Mesendoderm (in vitro differentiated cells): Measurements from ENCODE around the gene CDH2.

ENCODE experiments used
- DNase-seq: peaks from one replicate; pipeline ENCODE4 v3.0.0; 2013
- H2AK5ac ChIP-seq: 2 replicates; pipeline ENCODE4 v1.6.1; 2013; ENCODE audit warnings: low read length, inconsistent platforms
- H2BK120ac ChIP-seq: 2 replicates; pipeline ENCODE4 v1.6.1; 2013; ENCODE audit warnings: low read depth, mild to moderate bottlenecking, low read length, moderate library complexity, mixed read lengths
- H2BK15ac ChIP-seq: replicated peaks from 2 replicates; pipeline ENCODE4 v1.6.1; 2013; ENCODE audit warnings: low read depth, mild to moderate bottlenecking, moderate library complexity
- H2BK5ac ChIP-seq: 2 replicates; pipeline ENCODE4 v1.6.1; 2013; ENCODE audit warnings: low read length, inconsistent platforms
- H3K18ac ChIP-seq: 2 replicates; pipeline ENCODE4 v1.6.1; 2013; ENCODE audit warnings: mild to moderate bottlenecking, low read length, mixed read lengths
- H3K23ac ChIP-seq: one replicate; pipeline ENCODE4 v1.6.1; 2013; ENCODE audit warnings: low read length
- H3K27ac ChIP-seq: 2 replicates; pipeline ENCODE4 v1.5.1; 2013; ENCODE audit warnings: low read depth, mild to moderate bottlenecking, inconsistent platforms, low read length, moderate library complexity
- H3K27me3 ChIP-seq: 2 replicates; pipeline ENCODE4 v1.6.1; 2013; ENCODE audit warnings: low read length, control low read depth, mild to moderate bottlenecking, inconsistent platforms; ENCODE audit not compliant: insufficient read depth, poor library complexity
- H3K36me3 ChIP-seq: 2 replicates; pipeline ENCODE4 v1.6.1; 2013; ENCODE audit warnings: low read length, inconsistent platforms; ENCODE audit not compliant: control insufficient read depth, insufficient read depth
- H3K4ac ChIP-seq: one replicate; pipeline ENCODE4 v1.6.1; 2013; ENCODE audit warnings: low read depth, mild to moderate bottlenecking, low read length, moderate library complexity
- H3K4me1 ChIP-seq: 2 replicates; pipeline ENCODE4 v1.6.1; 2013; ENCODE audit warnings: low read depth, low read length, inconsistent platforms; ENCODE audit not compliant: control insufficient read depth
- H3K4me2 ChIP-seq: 2 replicates; pipeline ENCODE4 v1.6.1; 2013; ENCODE audit warnings: low read length
- H3K4me3 ChIP-seq: 2 replicates; pipeline ENCODE4 v1.5.1; 2013; ENCODE audit warnings: mild to moderate bottlenecking, low read length
- H3K56ac ChIP-seq: one replicate; pipeline ENCODE4 v1.6.1; 2013; ENCODE audit warnings: low read length
- H3K79me1 ChIP-seq: 2 replicates; pipeline ENCODE4 v1.6.1; 2013; ENCODE audit warnings: low read length, inconsistent platforms
- H3K79me2 ChIP-seq: 2 replicates; pipeline ENCODE4 v1.6.1; 2013; ENCODE audit warnings: mild to moderate bottlenecking, low read length; ENCODE audit not compliant: control insufficient read depth, insufficient read depth
- H3K9ac ChIP-seq: 2 replicates; pipeline ENCODE4 v1.6.1; 2013; ENCODE audit warnings: low read length, inconsistent platforms
- H4K5ac ChIP-seq: one replicate; pipeline ENCODE4 v1.6.1; 2013; ENCODE audit warnings: low read length
- H4K8ac ChIP-seq: one replicate; pipeline ENCODE4 v1.6.1; 2013; ENCODE audit warnings: low read depth, mild to moderate bottlenecking, control low read depth, low read length, moderate library complexity
- WGBS: extraction: QIAGEN DNeasy Blood & Tissue Kit; methylation state at CpG from one replicate; pipeline ENCODE4 v1.1.7; 2013; ENCODE audit warnings: low lambda C conversion rate, missing lambda C conversion rate; ENCODE audit not compliant: insufficient coverage; ENCODE audit errors: extremely low coverage; 5-methylcytosine and 5-hydroxymethylcytosine counted together

Gene CDH2

DNA sequence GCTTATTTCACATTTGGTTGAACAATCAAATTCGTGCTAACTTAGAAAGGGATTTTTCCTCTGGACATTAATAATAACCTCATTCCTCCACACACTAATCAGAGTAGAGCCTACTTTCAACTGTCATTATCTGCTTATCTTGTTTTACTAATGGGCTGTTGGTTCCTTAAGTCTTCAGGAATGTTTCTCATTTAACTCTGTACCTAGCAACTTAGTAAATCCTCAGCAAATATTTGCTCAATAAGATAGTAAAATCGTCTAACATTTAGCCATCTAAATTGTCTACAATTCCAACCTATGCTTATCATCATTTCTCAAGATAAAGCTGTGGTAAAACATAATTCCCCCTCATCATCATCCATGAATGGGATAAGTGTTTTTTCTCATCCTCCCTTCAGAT lies 98.1 kb downstream of the CDH2 start:
- peak overlapping the region; percentile 36 for H3K9ac ChIP-seq
- H3K56ac ChIP-seq: peak overlapping the region; percentile 66
- H2BK120ac ChIP-seq: no peak overlapping the region
- H3K23ac ChIP-seq: no peak overlapping the region
- H4K8ac ChIP-seq: no peak overlapping the region
- H3K4me2 ChIP-seq: no peak overlapping the region
- H3K18ac ChIP-seq: no peak overlapping the region
- DNase-seq: peak; percentile 87
- no peak overlapping the region for H3K4ac ChIP-seq
- no peak overlapping the region for H2AK5ac ChIP-seq
- peaks cover 5% of the 10 kb centered on the region for H3K79me1 ChIP-seq
- no peak overlapping the region for H3K4me3 ChIP-seq
- no peaks in the 10 kb centered on the region for H3K27me3 ChIP-seq
- H3K4me1 ChIP-seq: peaks cover 24% of the 10 kb centered on the region
- H3K36me3 ChIP-seq: no peaks in the 10 kb centered on the region
- H2BK15ac ChIP-seq: no peak overlapping the region
- peaks cover 7% of the 10 kb centered on the region for H3K79me2 ChIP-seq
- H4K5ac ChIP-seq: no peak overlapping the region
- no peak overlapping the region for H3K27ac ChIP-seq
- WGBS: no CpG with 5 or more reads among the region's 2 CpGs
- H2BK5ac ChIP-seq: no peak overlapping the region

DNA sequence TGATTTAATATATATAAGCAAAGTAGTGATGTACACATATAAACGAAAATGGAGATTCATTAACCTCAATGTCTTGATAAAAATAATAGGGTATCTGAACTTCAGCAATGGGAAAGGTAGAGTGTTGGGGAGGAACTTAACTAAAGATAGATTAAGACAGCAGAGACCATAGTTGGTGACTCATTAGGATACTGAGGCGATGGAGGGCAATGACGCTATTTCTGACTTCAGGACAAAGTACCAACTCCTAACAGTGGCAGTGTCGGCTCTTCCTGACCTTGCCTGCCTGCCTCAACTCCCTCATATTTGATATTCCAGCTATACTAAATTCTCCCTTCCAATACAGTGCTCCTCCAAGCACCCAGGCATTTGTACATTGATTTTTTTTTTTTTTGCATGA lies 98.6 kb downstream of the CDH2 start:
- Histone ChIP-seq H2BK5ac (no peak overlapping the region), H4K5ac (no peak overlapping the region), H3K27ac (peak overlapping the region; percentile 50), H3K36me3 (no peaks in the 10 kb centered on the region), H3K9ac (peak overlapping the region; percentile 36), H3K23ac (no peak overlapping the region), H2BK15ac (no peak overlapping the region), H3K79me2 (peaks cover 5% of the 10 kb centered on the region), H3K56ac (peak overlapping the region; percentile 66), H2AK5ac (peak overlapping the region; percentile 11), H3K27me3 (no peaks in the 10 kb centered on the region), H3K4me1 (peaks cover 26% of the 10 kb centered on the region), H3K4me3 (no peak overlapping the region), H3K79me1 (peaks cover 3% of the 10 kb centered on the region), H2BK120ac (peak overlapping the region; percentile 73), H3K18ac (peak overlapping the region; percentile 82), H3K4ac (no peak overlapping the region), H3K4me2 (no peak overlapping the region), H4K8ac (no peak overlapping the region)
- no peak for DNase-seq
- no CpG with 5 or more reads among the region's 4 CpGs for WGBS

DNA sequence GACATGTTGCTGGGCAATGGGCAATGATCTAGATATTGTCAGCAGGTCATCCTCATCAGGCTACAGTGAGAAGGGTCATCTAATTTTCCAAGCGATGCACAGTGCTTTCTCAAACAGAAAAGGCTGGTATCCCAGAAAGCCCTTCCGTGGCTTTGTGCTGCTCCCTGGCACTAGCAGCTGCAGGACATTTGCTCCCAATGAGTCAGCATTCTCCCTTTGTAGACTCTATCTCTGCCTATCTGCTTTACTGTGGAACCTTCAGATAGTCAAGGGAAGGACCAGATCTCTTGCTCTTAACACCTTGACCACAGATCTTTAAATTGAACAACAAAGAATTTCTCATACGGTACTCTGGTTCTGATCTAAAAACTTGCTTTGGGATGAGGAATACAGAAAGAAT lies 101.4 kb downstream of the CDH2 start:
- no CpG with 5 or more reads among the region's 3 CpGs for WGBS
- H3K27me3 ChIP-seq: no peaks in the 10 kb centered on the region
- peaks cover 12% of the 10 kb centered on the region for H3K79me1 ChIP-seq
- DNase-seq: peak; percentile 91
- peak overlapping the region; percentile 36 for H2BK15ac ChIP-seq
- peak overlapping the region; percentile 65 for H3K27ac ChIP-seq
- peaks cover 14% of the 10 kb centered on the region for H3K79me2 ChIP-seq
- no peak overlapping the region for H3K4me2 ChIP-seq
- H3K23ac ChIP-seq: no peak overlapping the region
- H3K56ac ChIP-seq: peak overlapping the region; percentile 72
- no peak overlapping the region for H4K5ac ChIP-seq
- no peak overlapping the region for H3K4me3 ChIP-seq
- H2BK5ac ChIP-seq: peak overlapping the region; percentile 32
- H2AK5ac ChIP-seq: no peak overlapping the region
- no peak overlapping the region for H3K9ac ChIP-seq
- peak overlapping the region; percentile 97 for H3K18ac ChIP-seq
- H3K4me1 ChIP-seq: peaks cover 31% of the 10 kb centered on the region
- no peak overlapping the region for H2BK120ac ChIP-seq
- H4K8ac ChIP-seq: peak overlapping the region; percentile 87
- H3K36me3 ChIP-seq: no peaks in the 10 kb centered on the region
- H3K4ac ChIP-seq: peak overlapping the region; percentile 91

DNA sequence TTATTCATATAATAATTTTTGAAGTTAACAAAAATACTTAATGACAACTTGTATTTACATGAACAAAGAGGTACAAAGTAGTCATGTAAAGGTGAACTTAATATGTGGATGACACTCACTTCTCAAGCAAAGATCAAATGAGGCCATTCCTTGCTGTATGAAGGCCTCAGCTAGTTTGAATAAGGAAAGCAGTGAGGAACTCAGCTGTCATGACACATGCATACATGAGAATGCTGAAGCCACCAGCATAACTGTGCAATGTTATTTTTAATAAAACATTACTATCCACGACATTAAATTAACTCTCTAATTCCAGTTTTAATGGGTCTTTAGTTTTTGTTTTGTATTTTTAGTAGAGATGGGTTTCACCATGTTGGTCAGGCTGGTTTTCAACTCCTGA lies 102.9 kb downstream of the CDH2 start:
- Histone ChIP-seq H3K9ac (peak overlapping the region; percentile 23), H4K8ac (no peak overlapping the region), H3K79me2 (peaks cover 21% of the 10 kb centered on the region), H3K56ac (peak overlapping the region; percentile 54), H2BK15ac (no peak overlapping the region), H3K4ac (peak overlapping the region; percentile 55), H3K4me1 (peaks cover 32% of the 10 kb centered on the region), H2BK5ac (peak overlapping the region; percentile 87), H3K79me1 (peaks cover 17% of the 10 kb centered on the region), H3K36me3 (no peaks in the 10 kb centered on the region), H3K27me3 (no peaks in the 10 kb centered on the region), H4K5ac (no peak overlapping the region), H2AK5ac (no peak overlapping the region), H3K4me2 (no peak overlapping the region), H3K18ac (peak overlapping the region; percentile 80), H2BK120ac (no peak overlapping the region), H3K27ac (peak overlapping the region; percentile 38), H3K23ac (no peak overlapping the region), H3K4me3 (no peak overlapping the region)
- WGBS: no CpG with 5 or more reads among the region's 1 CpG
- DNase-seq: no peak

DNA sequence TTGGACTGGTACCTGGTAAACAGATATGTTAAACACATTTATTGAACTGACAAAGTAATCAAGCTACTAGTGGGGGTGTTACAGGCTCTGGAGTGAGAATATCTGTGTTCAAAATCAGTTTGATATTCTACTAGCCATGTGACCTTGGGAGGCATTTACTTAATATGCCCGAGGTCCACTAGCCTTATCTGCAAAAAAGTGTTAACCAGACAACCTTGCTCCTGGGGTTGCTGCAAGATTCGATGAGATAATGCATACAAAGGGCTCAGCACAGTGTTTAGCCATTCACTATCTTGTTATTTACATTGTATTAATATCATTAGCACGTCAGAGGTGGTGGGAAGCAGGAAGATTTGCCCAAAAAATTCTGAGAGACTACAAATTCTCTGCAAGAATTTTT lies 103.3 kb downstream of the CDH2 start:
- no CpG with 5 or more reads among the region's 3 CpGs for WGBS
- H2BK15ac ChIP-seq: no peak overlapping the region
- no peak overlapping the region for H3K27ac ChIP-seq
- no peaks in the 10 kb centered on the region for H3K27me3 ChIP-seq
- no peaks in the 10 kb centered on the region for H3K36me3 ChIP-seq
- H3K79me1 ChIP-seq: peaks cover 17% of the 10 kb centered on the region
- H4K8ac ChIP-seq: no peak overlapping the region
- no peak overlapping the region for H3K4me2 ChIP-seq
- H3K4me3 ChIP-seq: no peak overlapping the region
- H2AK5ac ChIP-seq: no peak overlapping the region
- no peak overlapping the region for H4K5ac ChIP-seq
- H3K23ac ChIP-seq: no peak overlapping the region
- no peak overlapping the region for H3K18ac ChIP-seq
- peak overlapping the region; percentile 14 for H2BK5ac ChIP-seq
- no peak overlapping the region for H3K56ac ChIP-seq
- H3K4ac ChIP-seq: no peak overlapping the region
- H3K9ac ChIP-seq: no peak overlapping the region
- peak; percentile 90 for DNase-seq
- peaks cover 31% of the 10 kb centered on the region for H3K4me1 ChIP-seq
- H3K79me2 ChIP-seq: peaks cover 21% of the 10 kb centered on the region
- no peak overlapping the region for H2BK120ac ChIP-seq

DNA sequence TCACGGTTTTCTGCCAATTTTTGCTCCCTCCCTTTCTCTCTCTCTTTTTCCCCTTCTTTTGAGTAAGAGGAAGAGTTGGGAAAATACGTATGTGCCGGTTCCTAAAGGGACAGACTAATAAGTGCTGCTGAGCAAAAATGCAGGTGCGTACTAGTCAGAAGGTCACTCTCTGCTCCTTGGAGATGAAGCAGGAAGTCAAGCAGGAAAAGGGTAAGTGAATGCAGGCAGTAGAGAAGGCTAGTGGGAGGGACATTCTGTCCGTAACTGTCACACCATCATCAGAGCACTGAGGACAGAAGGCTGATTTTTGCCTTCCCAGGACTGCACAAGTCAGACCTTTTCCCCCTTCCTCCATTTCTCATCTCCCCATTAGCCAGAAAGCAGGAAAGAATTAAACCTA lies 105.7 kb downstream of the CDH2 start:
- H3K27ac ChIP-seq: no peak overlapping the region

More for the DNA sequence above, 105.7 kb downstream of the CDH2 start:
- no peak overlapping the region for H4K8ac ChIP-seq
- no peak overlapping the region for H2AK5ac ChIP-seq
- no peak overlapping the region for H3K4me3 ChIP-seq
- no peak overlapping the region for H3K4me2 ChIP-seq
- DNase-seq: no peak
- H3K23ac ChIP-seq: no peak overlapping the region
- no CpG with 5 or more reads among the region's 5 CpGs for whole genome bisulfite sequencing
- no peak overlapping the region for H3K9ac ChIP-seq
- H3K79me1 ChIP-seq: peaks cover 14% of the 10 kb centered on the region
- H3K18ac ChIP-seq: peak overlapping the region; percentile 68
- H3K4me1 ChIP-seq: peaks cover 25% of the 10 kb centered on the region
- no peak overlapping the region for H2BK120ac ChIP-seq
- H2BK15ac ChIP-seq: peak overlapping the region; percentile 38
- no peaks in the 10 kb centered on the region for H3K27me3 ChIP-seq
- no peaks in the 10 kb centered on the region for H3K36me3 ChIP-seq
- no peak overlapping the region for H3K4ac ChIP-seq
- H3K56ac ChIP-seq: peak overlapping the region; percentile 56
- peaks cover 20% of the 10 kb centered on the region for H3K79me2 ChIP-seq
- peak overlapping the region; percentile 1 for H2BK5ac ChIP-seq
- no peak overlapping the region for H4K5ac ChIP-seq
